CD14-positive monocyte (primary cell): ENCODE results near the gene JMY. TPM values are rescaled to one million over a fixed set of nuclear protein-coding genes. Genes with fewer than 3 reads are reported as not detected.

Experiments used
- DNase-seq, 3 donors: peaks; one replicate each; pipeline ENCODE4 v3.0.0-alpha.2; 2011 to 2022
- H2AFZ ChIP-seq: 2 replicates; pipeline ENCODE4 v1.6.0; 2012; ENCODE audit warnings: mild to moderate bottlenecking, low read depth, low read length, inconsistent platforms; ENCODE audit not compliant: insufficient read depth, poor library complexity, severe bottlenecking
- H3K27ac ChIP-seq, 2 donors: 1 replicate in 1 of 2; 2 replicates in 1 of 2; pipeline ENCODE4 v1.5.1; 2012 to 2013; ENCODE audit warnings: low read length in 2 of 2, control low read depth in 1 of 2, inconsistent platforms in 1 of 2, low read depth in 1 of 2, mild to moderate bottlenecking in 1 of 2
- H3K27me3 ChIP-seq, 2 donors: one replicate each; pipeline versions ENCODE4 v1.6.0 to v1.6.1; 2011 to 2013; ENCODE audit warnings: low read length in 2 of 2; ENCODE audit not compliant: control insufficient read depth in 2 of 2, insufficient read depth in 2 of 2
- H3K36me3 ChIP-seq, 2 donors: replicated peaks in 1 of 2; 1 replicate in 1 of 2; 2 replicates in 1 of 2; pipeline versions ENCODE4 v1.5.1 to v1.6.1; 2012 to 2013; ENCODE audit warnings: low read length in 2 of 2, control low read depth in 1 of 2, inconsistent platforms in 1 of 2, mild to moderate bottlenecking in 1 of 2; ENCODE audit not compliant: insufficient read depth in 2 of 2, control insufficient read depth in 1 of 2
- H3K4me1 ChIP-seq, 2 donors: 1 replicate in 1 of 2; 2 replicates in 1 of 2; pipeline versions ENCODE4 v1.5.1 to v1.6.1; 2012 to 2013; ENCODE audit warnings: low read length in 2 of 2, control low read depth in 1 of 2, inconsistent platforms in 1 of 2, mild to moderate bottlenecking in 1 of 2, moderate library complexity in 1 of 2; ENCODE audit not compliant: insufficient read depth in 2 of 2, control insufficient read depth in 1 of 2
- H3K4me2 ChIP-seq: replicated peaks from 2 replicates; pipeline ENCODE3; 2012; ENCODE audit warnings: low read length, moderate library complexity, mild to moderate bottlenecking; ENCODE audit not compliant: poor library complexity, severe bottlenecking; ENCODE audit errors: extremely low read depth
- H3K4me3 ChIP-seq, 3 experiments: fragments of 200-600 bp in 1 of 3; sonication (generic) in 1 of 3; replicated peaks in 1 of 3; 1 replicate in 2 of 3; 2 replicates in 1 of 3; pipeline ENCODE4 v1.5.1; 2011 to 2013; ENCODE audit warnings: low read length in 3 of 3, mild to moderate bottlenecking in 3 of 3, control low read depth in 2 of 3, low read depth in 2 of 3, inconsistent platforms in 1 of 3, moderate library complexity in 1 of 3
- H3K79me2 ChIP-seq: 2 replicates; pipeline ENCODE4 v1.6.0; 2012; ENCODE audit warnings: mild to moderate bottlenecking, control low read depth, inconsistent platforms, low read length, moderate library complexity; ENCODE audit not compliant: insufficient read depth
- H3K9ac ChIP-seq: 2 replicates; pipeline ENCODE4 v1.6.0; 2017; ENCODE audit warnings: low read length, mild to moderate bottlenecking; ENCODE audit not compliant: insufficient read depth, poor library complexity, severe bottlenecking
- H3K9me3 ChIP-seq, 2 donors: replicated peaks in 1 of 2; 1 replicate in 1 of 2; 2 replicates in 1 of 2; pipeline versions ENCODE4 v1.5.1 to v1.6.1; 2012 to 2013; ENCODE audit warnings: low read length in 2 of 2, control low read depth in 1 of 2; ENCODE audit not compliant: control insufficient read depth in 1 of 2, insufficient read depth in 1 of 2
- H4K20me1 ChIP-seq: 2 replicates; pipeline ENCODE4 v1.6.0; 2012; ENCODE audit warnings: mild to moderate bottlenecking, low read length, control low read depth, moderate library complexity; ENCODE audit not compliant: insufficient read depth
- H3K27ac Mint-ChIP-seq, 7 donors: one replicate each; pipeline ENCODE4 v1.8.0; 2020; ENCODE audit warnings: mild to moderate bottlenecking in 7 of 7, mixed read lengths in 7 of 7, moderate library complexity in 6 of 7, inconsistent platforms in 2 of 7
- H3K27me3 Mint-ChIP-seq, 3 donors: one replicate each; pipeline ENCODE4 v1.8.0; 2021 to 2022; ENCODE audit warnings: low read depth in 3 of 3, mild to moderate bottlenecking in 3 of 3, mixed read lengths in 3 of 3, moderate library complexity in 3 of 3, inconsistent platforms in 1 of 3
- H3K36me3 Mint-ChIP-seq, 2 donors: one replicate each; pipeline ENCODE4 v1.8.0; 2020; ENCODE audit warnings: mixed read lengths in 2 of 2, inconsistent platforms in 1 of 2, mild to moderate bottlenecking in 1 of 2
- H3K4me1 Mint-ChIP-seq: one replicate; pipeline ENCODE4 v1.8.0; 2020; ENCODE audit warnings: mild to moderate bottlenecking, mixed read lengths
- H3K4me3 Mint-ChIP-seq, 2 donors: one replicate each; pipeline ENCODE4 v1.8.0; 2020; ENCODE audit warnings: mild to moderate bottlenecking in 2 of 2, mixed read lengths in 2 of 2, moderate library complexity in 1 of 2
- H3K9me3 Mint-ChIP-seq, 7 donors: one replicate each; pipeline ENCODE4 v1.8.0; 2020 to 2022; ENCODE audit warnings: mixed read lengths in 7 of 7, mild to moderate bottlenecking in 6 of 7, moderate library complexity in 6 of 7, inconsistent platforms in 2 of 7
- CTCF ChIP-seq: fragments of 200-600 bp; IDR thresholded peaks from one replicate; pipeline ENCODE4 v1.8.0; 2022; ENCODE audit warnings: antibody characterized with exemption, mild to moderate bottlenecking
- WGBS: methylation state at CpG from one replicate; pipeline ENCODE4 v1.1.5; 2013; ENCODE audit warnings: missing lambda C conversion rate; ENCODE audit not compliant: insufficient coverage; 5-methylcytosine and 5-hydroxymethylcytosine counted together
- intact Hi-C, 2 donors: fragments of 100-400 bp; cut with micrococcal nuclease; formaldehyde crosslinking; loops; one replicate each; pipeline versions ENCODE4 v1.15.0 to v1.15.1; 2023
- polyA plus RNA-seq, 3 donors: library from polyadenylated mRNA; depleted of rRNA in 1 of 3; unstranded in 2 of 3; stranded (reverse) in 1 of 3; fragments of 300-500 nt in 2 of 3; fragments of >200 nt in 1 of 3; fragmentation: Illumina TruSeq in 2 of 3; gene quantifications; 1 replicate in 2 of 3; 2 replicates in 1 of 3; pipeline ENCODE4 v1.2.3, GENCODE V29; 2012 to 2021

Gene JMY
- polyA plus RNA-seq, 3 donors = 0.60 to 1.6 (median 1.1) TPM

- intact Hi-C loops = no loop called here
- Histone ChIP-seq H3K9ac (no peak overlapping the region), H2AFZ (no peak overlapping the region), H3K36me3 (no peaks in the 10 kb centered on the region), H3K79me2 (no peaks in the 10 kb centered on the region), H3K4me1 (no peaks in the 10 kb centered on the region), H3K4me3 (no peak overlapping the region), H4K20me1 (no peaks in the 10 kb centered on the region), H3K9me3 (no peaks in the 10 kb centered on the region), H3K27ac (no peak overlapping the region), H3K27me3 (no peaks in the 10 kb centered on the region), H3K4me2 (no peak overlapping the region)
- Mint-ChIP-seq H3K27me3 (peaks cover 0 to 2% (median 2%) of the 10 kb centered on the region in 3 donors), H3K36me3 (no peaks in the 10 kb centered on the region), H3K4me1 (no peaks in the 10 kb centered on the region), H3K9me3 (no peaks in the 10 kb centered on the region), H3K27ac (no peak overlapping the region), H3K4me3 (no peak overlapping the region)
- DNase-seq = no peak
- no peak for TF ChIP-seq CTCF
- WGBS = 93% methylated on average over 5 of the region's 6 CpGs
These were observed 44.5 kb upstream of the JMY start for GRCh38 chr5:79191457-79191856.

GRCh38 chr5:79193643-79194042 lies 42.3 kb upstream of the JMY start:
- no peak overlapping the region for H3K4me2 ChIP-seq

More at GRCh38 chr5:79193643-79194042, 42.3 kb upstream of the JMY start:
- Histone ChIP-seq H4K20me1 (no peaks in the 10 kb centered on the region), H3K4me1 (no peaks in the 10 kb centered on the region), H3K27ac (no peak overlapping the region), H3K4me3 (no peak overlapping the region), H3K9me3 (no peaks in the 10 kb centered on the region), H3K9ac (no peak overlapping the region), H3K36me3 (no peaks in the 10 kb centered on the region), H2AFZ (no peak overlapping the region), H3K79me2 (no peaks in the 10 kb centered on the region), H3K27me3 (no peaks in the 10 kb centered on the region)
- Mint-ChIP-seq H3K27ac (no peak overlapping the region), H3K9me3 (no peaks in the 10 kb centered on the region), H3K27me3 (no peaks in the 10 kb centered on the region), H3K4me1 (no peaks in the 10 kb centered on the region), H3K4me3 (no peak overlapping the region), H3K36me3 (no peaks in the 10 kb centered on the region)
- no peak for TF ChIP-seq CTCF
- no peak for DNase-seq
- intact Hi-C loops = no loop called here
- WGBS = no CpG with 5 or more reads among the region's 4 CpGs
